NCI-H1436 (cell line): ENCODE data around the gene METTL14.
"Not testable (repeated sequence)": the region's sequence is repeated elsewhere in the genome, so short reads cannot be mapped to it uniquely, and the experiment has no call there.

Source experiments
- DNase-seq: peaks from one replicate; lab custom pipeline; 2025; lab: John Stamatoyannopoulos, UW

METTL14 gene

DNA sequence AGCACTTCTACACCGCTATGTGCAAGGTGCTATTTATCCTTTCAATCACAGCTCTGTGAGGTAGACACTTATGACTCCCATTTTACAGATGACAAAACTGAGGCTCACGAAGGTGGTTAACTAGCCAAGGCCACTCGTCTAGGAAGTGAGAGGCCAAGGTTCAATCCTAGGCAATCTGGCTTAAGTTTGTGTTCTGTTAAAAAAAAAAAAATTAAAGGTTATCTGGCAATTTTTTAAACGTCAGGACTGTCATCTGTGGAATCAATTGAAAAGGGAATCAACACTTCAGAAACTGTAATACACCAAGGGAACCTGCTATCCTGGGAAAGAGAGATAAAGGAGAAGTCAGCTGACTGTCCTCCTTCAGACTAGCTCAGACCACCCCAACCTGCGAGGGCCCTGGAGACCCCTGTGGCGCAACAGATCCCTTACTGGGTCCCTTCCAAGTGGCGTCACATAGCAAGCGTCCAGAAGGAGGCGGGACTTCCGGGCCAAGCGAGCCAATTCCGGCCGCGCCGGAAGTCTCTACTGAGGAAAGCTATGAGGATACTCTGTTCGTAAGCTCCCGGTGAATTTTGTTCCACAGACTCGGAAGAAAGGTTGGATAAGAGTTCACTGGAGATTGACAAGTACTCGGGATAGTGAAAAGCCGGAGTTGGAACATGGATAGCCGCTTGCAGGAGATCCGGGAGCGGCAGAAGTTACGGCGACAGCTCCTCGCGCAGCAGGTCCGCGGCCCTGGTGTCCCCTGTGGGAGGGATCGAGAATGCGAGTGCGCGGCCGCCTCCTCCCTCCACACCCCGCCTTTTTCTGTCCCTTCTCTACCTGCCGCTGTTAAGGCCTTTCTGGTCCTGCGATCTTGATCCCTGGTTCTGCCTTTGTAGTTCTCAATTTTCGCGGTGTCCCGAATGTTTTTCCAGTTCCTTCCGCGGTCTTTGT, at the start of gene METTL14:
TSS of gene METTL14 (plus strand) at position 520 of the 939 bp plus-strand sequence. CDS start at position 663, 143 bp downstream.
- DNase-seq = peak; percentile 89

DNA sequence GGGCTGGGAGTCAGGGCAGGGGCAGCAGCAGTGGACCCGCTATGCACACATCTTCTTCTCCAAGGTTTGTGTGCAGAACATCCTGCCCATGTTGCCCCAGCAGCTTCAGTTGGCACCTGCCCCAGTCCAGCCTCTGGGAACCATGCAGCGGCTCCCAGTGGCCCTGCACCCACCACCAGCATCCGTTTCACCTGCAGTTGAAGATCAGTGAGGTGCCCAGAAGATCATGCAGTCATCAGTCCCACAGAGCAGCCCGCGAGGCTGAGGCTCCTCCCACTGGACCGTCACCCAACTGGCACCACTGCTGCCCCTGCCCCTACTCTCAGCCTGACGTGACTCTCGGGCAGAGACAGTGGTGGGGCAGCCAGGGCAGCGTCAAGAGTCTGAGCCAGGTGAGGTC, 49.1 kb upstream of the METTL14 start:
- DNase-seq = not testable (repeated sequence)

DNA sequence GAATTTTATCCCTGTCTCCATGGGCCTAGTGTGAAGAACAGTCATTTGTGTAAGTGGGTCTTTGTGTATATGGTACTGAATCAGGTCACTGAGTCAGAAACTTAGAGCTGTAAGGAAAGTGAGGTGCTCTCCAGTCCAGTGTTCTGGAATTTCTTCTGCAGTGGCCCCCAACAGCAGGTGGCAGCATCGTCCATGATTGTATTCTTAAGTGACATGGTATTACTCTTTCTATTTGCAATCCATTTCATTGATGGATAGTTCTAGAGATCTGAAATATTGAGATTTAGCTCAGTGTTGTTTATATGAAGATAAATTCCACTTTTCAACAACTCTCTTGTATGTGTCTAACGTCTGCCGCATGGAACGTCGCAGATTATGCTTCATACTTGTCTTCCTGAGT, 20.5 kb upstream of the METTL14 start:
- DNase-seq = not testable (repeated sequence)

DNA sequence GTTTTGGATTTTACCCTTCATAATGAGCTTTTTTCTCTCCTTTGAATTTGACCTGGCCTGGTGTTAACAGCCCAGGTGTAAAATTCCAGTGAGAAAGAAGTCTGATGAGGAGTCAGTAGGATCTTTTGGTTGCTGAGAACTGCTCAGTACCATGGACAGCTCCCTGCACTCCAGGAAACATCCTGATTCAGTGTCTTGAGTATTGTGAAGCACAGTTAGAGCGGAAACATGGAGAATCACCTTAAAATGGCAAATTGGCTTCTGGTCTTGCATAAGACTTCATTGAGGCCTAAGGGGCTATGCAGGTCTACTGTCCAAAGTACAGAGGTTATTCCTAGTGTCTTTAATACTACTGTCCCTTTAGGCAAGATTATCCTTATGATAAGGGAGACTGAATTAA, 16.0 kb upstream of the METTL14 start:
- not testable (repeated sequence) for DNase-seq

DNA sequence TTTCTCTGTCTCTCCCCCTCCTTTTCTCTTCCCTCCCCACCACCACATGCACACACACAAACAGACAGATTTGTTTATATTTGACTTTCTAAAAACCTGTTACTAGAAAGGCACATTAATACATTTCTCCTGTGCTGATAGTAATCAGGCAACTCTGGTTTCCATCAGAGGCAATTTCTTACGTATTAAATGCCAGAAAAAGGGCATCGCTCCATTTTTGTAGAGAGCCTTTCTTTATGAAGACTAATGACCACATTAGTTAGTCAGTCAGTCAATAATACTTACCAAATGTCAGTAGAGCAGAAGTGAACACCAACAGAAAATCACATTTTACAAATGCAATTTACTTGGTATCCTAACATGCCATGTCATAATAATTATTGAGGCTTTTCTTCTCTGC, 14.2 kb upstream of the METTL14 start:
- DNase-seq = not testable (repeated sequence)

DNA sequence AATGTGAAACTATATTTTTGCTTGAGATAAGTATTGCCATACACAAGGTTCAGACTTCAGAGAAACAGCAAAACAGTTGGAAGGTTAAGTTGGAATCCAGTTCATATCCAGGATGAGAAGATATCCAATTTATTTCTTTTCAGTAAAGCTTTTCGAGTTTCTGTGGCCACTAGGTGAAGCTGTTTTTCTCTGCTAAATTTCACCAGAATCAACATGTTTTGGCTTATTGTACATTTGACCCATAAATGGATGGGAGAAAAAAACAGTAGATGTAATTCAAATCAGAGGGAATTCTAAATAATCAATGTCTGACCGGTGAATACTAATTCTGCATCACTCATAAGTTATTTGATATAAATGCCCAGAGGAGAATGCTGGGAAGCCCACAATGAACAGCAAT, 9.1 kb upstream of the METTL14 start:
- DNase-seq = no peak

DNA sequence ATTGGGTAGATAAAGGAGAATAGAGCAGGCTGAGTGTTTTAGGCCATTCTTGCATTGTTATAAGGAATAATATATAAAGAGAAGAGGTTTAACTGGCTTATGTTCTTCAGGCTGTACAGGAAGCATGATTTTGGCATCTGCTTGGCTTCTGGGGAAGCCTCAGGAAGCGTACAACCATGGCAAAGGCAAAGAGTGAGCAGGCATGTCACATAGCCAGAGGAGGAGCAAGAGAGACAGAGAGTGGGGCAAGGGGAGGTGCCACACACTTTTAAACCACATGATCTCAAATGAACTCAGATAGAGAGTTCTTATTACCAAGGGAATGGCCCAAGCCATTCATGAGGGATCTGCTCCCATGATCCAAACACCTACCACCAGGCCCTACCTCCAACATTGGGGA, 4.4 kb upstream of the METTL14 start:
- no peak for DNase-seq

DNA sequence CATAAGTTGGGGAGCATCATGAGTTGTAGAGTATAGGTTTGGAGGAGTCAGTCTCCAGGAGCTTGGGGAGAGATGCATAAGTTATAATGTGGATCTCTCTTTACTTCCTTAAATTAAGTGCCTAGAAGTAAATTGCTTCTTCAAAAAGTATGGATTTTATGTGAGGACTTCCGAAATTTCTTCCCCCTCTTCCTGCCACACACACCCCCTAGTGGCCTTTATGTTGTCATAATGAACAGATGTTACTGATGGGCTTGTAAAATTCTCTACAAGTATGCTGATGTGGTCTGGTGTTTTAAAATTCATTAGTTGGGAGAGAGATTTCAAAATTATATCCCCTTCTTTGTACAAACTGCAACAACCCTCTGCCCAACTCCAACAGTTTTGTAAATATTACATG, 2.3 kb upstream of the METTL14 start:
- DNase-seq = no peak

DNA sequence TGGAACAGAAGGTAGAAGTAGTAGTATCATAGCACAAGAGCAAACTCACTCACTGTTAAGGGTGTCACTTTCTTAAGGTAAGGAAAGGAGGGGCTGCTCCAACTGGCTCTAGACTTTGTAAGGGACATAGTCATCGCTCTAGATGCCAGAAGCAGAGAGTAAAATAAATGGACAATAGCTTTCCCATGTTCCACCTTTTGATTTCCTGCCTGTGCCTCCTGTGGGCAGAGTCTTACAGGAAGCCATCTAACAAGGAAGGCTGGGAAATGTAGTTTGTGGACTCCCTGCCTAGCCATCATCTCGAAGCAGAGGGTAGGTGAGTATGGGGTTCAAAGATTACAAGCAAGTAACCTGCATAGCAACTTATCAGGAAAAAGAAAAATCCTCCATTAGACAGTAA, 1.7 kb upstream of the METTL14 start:
- DNase-seq = no peak

DNA sequence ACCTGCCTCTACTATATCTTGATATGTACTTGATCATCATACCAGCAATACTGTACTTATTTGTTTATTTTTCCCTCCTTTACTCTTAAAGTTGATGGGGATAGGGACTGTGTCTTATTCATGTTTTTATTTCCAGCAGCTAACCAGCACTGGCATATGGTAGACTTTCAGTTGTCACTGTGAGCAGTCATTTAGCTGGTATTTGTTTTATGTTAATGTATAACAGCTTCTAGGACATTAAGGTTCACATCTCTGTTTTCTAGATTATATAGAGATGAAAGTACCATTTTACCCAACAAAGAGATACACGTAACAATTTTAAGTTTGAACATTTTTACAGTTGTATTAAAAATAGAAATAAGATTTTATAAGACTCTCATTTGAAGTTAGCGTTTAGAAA, 17.9 kb downstream of the METTL14 start:
- DNase-seq = no peak

DNA sequence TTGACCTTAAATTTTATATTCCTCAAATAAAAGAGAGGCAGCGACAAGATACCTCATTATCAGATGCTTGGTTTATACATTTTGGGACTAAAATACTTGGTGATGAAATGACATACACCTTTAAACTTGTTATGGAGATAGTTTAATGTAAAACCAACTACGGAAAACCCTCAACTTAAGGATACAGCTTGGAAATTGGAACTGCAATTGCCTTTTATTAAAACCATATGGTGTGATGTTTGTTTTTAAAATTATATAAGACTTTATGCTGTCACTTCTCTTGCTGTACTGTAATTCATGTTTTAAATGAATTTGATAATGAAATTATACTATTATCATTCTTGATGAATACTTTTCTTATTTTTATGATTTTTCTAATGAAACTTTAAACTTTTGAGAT, 25.9 kb downstream of the METTL14 start:
- DNase-seq = no peak

DNA sequence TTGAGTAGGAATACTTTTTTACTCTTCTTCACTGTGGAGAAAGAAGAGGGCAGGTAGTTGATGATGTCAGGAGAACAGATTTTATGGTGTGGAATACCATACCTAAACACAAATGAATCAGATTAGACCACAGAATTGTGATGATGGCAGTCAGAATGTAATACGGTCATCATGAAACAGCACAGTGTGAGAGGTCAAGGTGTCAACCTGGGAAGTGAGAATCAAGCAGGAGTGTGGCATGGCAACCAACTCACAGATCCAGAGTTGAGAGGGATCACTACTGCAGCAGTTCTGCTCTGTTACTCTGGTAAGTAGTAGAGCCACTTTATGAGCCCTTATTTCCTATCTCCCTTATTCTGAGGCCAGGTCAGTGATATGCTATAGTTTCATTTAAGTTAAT, 27.7 kb downstream of the METTL14 start:
- no peak for DNase-seq

DNA sequence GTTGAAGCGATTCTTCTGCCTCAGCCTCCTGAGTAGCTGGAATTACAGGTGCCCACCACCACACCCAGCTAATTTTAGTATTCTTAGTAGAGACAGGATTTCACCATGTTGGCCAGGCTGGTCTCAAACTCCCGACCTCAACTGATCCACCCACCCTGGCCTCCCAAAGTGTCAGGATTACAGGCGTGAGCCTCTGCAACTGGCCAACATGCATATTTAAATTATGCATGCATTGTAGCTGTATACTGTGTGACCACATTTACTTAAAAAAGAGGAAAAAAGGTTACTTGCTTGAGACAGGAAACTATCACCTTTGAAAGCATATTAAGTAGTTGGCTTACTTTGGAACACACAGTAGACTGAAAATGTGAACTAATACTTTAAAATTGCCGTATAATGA, 29.5 kb downstream of the METTL14 start:
- no peak for DNase-seq

DNA sequence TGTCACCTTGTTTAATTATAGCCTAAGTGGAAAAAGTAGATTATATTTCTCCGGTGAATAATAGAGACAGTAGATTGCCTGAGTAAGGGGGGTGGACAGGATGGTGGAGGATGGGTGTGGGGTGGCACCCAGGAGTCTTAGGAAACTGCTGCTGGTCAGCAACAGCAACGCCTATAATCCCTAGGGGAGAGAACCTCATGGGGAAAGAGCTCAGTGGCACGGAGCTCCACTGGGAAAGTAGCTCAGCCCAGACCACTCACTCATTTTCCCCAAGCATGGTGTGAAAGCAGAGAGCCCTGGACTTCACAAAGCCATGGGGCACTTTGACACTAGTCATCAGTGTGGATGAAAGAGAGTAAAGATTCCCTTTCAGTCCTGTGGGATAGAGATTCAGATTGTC, 31.1 kb downstream of the METTL14 start:
- DNase-seq = peak; percentile 5

DNA sequence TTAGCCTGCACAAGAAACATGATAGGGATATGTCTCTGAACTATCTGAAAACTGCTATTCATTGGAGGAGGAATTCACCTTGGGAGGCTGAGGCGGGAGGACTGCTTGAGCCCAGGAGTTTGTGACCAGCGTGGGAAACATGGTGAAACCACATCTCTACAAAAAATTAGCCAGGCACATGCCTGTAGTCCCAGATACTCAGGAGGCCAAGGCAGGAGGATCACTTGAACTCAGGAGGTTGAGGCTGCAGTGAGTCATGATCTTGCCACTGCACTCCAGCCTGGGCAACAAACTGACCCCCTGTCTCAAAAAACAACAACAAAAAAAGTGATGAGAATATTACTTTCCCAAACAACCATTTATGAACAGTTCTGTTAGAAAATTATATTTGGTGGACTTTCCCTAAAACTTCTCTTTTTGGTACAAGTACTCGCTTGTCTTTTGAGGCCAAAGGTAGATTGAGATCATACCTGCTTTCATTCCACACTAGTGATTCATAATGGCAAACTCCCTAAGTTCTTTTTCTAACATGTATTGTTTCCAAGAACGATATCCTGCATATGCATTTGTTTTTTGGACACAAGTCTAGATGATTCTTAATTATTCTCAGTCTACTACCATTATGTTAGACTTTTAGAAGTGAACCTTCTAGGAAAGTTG, 33.4 kb downstream of the METTL14 start:
- DNase-seq = no peak

DNA sequence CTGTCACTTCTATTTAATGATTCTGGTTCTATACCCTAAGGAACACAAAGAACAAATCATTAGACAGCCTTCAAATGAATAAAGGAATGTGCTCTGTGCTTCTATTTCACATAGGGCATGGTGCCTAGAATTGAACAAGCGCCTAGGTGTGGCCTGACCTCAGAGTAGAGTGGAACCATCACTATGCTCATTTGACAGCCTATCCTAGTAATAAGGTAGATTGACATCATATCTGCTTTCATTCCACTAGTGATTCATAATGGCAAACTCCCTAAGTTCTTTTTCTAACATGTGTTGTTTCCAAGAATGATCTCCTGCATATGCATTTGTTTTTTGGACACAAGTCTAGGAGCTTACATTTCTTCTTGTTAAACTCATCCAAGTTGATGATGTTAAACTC, 36.6 kb downstream of the METTL14 start:
- no peak for DNase-seq

DNA sequence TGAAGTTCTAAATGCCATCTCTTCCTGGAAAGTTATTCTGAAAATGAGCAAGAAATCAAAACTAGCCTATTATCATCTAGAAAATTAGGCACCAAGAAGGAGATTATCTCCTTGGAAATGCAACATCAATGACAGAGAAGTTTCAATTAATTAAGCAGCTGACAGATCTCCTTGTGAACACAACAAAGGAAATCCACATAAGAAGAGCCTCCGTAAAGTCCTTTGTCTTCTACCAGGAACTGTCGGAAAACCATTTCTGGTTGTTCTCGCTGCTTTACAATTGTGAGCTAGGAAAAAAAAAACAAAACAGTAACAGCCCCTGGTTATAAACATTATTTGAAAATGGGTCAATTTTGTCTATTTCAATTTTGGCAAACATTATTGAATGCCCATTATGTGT, 38.2 kb downstream of the METTL14 start:
- DNase-seq = no peak

DNA sequence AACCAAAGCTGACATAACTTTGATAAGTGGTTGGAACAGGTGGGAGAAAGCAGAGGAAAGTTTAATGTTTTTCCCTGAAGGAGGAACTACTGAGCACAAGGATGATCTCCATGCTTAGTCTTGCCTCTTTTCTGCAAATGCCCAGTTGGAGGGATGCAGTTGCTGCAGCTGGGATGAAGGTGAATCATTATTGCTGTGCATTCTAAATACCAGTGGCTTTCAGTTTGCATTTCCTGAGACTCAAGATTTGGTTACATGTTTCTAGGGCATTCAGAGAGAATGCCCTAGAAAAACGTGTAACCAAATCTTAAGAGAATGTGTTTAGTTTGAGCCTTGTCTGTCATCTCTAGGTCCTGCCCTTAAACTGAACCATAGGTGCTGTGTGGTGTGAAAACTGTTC, 42.2 kb downstream of the METTL14 start:
- DNase-seq = no peak

DNA sequence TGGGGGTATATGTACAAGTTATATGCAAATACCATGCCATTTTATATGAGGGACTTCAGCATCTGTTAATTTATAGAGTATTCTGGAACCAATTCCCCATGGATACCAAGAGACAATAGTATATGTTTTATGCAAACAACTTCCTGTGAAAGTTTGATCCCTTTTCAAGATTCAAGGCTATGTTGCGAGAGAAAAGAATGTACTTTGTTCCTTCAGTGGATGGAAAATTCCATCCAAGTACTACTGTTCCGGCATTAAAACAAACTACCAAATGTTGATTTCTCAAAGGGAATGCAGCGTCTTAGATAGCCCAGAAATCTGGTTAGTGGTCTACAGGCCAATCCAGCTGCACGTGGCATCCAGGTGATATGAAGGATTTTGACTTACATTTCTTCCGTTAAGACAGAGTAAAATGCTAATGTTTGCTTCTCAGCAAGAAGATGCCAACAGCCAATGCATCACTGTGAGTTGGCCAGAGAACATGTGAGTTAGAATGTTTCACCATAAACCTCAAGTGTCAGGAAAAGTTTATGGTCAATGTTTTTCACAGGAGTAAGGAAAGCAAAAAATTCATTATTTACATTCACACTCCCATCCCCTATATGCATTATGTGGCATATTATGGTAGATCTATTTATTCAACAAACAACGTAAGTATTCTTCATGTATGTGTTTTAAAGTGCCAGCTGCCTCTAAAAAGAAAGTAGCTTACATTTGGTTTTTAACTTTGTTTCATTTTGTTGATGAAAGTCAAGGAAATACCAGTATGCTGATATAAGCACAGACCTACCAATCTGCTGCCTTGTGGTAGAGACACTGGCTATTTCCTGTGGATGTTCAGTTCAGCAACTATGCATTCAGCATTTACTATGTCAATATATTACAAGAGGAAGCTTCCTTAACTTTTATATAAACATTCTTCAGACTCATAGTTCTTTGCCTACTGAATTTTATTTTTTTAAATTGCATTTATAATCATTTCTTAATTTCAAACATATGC, 44.4 kb downstream of the METTL14 start:
- DNase-seq = no peak

DNA sequence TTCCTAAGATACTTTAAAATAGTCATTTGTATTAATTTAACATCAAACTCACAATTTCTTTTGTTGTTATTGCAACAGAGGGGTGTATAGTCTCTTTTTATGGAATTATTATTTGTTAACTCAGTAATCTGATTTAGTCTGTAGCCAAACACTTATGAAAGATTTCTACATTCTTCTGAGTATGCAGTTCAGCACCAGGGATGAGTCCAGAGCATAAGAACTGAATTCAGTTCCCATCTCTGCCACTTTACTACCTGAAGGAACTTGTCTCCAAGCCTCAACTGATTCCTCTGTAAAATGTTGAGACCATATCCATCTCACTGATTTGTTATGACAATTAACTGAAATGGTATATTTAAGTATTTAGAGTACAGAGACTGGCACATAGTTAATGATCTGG, 45.5 kb downstream of the METTL14 start:
- no peak for DNase-seq

DNA sequence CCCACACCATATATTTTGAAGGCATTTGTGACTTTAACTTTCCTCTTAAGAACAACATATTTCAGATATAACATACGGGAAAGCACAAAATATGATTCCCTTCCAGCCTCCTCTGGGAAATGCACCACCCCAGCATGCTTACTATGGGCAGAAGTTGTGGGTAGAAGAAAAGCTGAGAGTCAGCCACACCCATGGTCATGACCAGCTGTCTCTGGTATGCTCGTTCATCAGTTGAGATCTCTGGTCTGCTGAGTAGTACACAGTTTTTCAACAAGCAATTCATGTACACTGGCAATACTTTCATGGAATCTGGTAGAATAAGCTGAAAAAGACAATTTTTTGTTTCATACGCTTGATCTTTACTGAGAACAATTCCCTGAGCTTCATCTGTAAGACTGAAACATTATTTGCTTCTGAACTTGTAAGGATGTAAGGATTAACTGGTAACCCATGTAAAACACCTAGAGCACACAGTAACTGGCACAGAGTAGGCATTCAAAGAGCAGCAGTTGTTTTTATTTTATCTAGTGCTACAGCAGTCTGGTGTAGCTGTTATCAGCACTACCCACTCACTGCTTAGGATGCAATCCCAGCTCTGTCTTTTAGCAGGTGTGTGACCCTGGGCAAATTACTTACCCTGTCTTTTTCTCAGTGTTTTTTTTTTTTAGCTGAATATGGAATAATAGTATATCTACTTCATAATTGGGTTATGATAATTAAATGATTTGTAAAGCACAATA, 47.6 kb downstream of the METTL14 start:
- DNase-seq = no peak
